Endodermal cell (in vitro differentiated cells): Measurements from ENCODE around the gene SLC48A1. TPM values are rescaled to one million over a fixed set of nuclear protein-coding genes. Genes with fewer than 3 reads are reported as not detected.

Source experiments
- DNase-seq: peaks from one replicate; pipeline ENCODE4 v3.0.0-alpha.2; 2017
- H3K27ac ChIP-seq: 2 replicates; pipeline ENCODE4 v1.5.1; 2013; ENCODE audit warnings: mild to moderate bottlenecking, low read depth, low read length, moderate library complexity
- H3K27me3 ChIP-seq: 2 replicates; pipeline ENCODE4 v1.6.1; 2013; ENCODE audit warnings: mild to moderate bottlenecking, low read length, moderate library complexity; ENCODE audit not compliant: insufficient read depth, control insufficient read depth, poor library complexity, severe bottlenecking
- H3K36me3 ChIP-seq: 2 replicates; pipeline ENCODE4 v1.7.0; 2013; ENCODE audit warnings: mild to moderate bottlenecking, low read length, moderate library complexity; ENCODE audit not compliant: control insufficient read depth, insufficient read depth
- H3K4me1 ChIP-seq: one replicate; pipeline ENCODE4 v1.7.0; 2013; ENCODE audit warnings: low read length; ENCODE audit not compliant: control insufficient read depth, insufficient read depth
- H3K4me3 ChIP-seq: 2 replicates; pipeline ENCODE4 v1.5.1; 2013; ENCODE audit warnings: mild to moderate bottlenecking, low read length, moderate library complexity
- H3K9ac ChIP-seq: 2 replicates; pipeline ENCODE4 v1.6.1; 2013; ENCODE audit warnings: mild to moderate bottlenecking, low read length, moderate library complexity; ENCODE audit not compliant: poor library complexity, severe bottlenecking; ENCODE audit errors: extremely low read depth
- H3K9me3 ChIP-seq: 2 replicates; pipeline ENCODE4 v1.6.1; 2013; ENCODE audit warnings: mild to moderate bottlenecking, low read length, moderate library complexity; ENCODE audit not compliant: control insufficient read depth
- H3K27ac Mint-ChIP-seq: 2 replicates; pipeline ENCODE4 v1.8.0; 2020; ENCODE audit warnings: mixed read lengths
- H3K27me3 Mint-ChIP-seq: 2 replicates; pipeline ENCODE4 v1.8.0; 2021; ENCODE audit warnings: mild to moderate bottlenecking, mixed read lengths; ENCODE audit not compliant: insufficient read depth
- H3K36me3 Mint-ChIP-seq: 2 replicates; pipeline ENCODE4 v1.8.0; 2020; ENCODE audit warnings: low read depth, mixed read lengths
- H3K4me1 Mint-ChIP-seq: 2 replicates; pipeline ENCODE4 v1.8.0; 2020; ENCODE audit warnings: mixed read lengths
- H3K4me3 Mint-ChIP-seq: 2 replicates; pipeline ENCODE4 v1.8.0; 2020; ENCODE audit warnings: mild to moderate bottlenecking, moderate library complexity, mixed read lengths
- H3K9me3 Mint-ChIP-seq: 2 replicates; pipeline ENCODE4 v1.8.0; 2020; ENCODE audit warnings: mild to moderate bottlenecking, mixed read lengths
- CTCF ChIP-seq: fragments of 200-600 bp; sonication (generic); conservative IDR thresholded peaks from 2 replicates; pipeline ENCODE4 v1.5.0; 2021; ENCODE audit warnings: antibody characterized with exemption, mild to moderate bottlenecking
- WGBS, 2 experiments: methylation state at CpG; one replicate each; pipeline versions ENCODE4 v1.1.5 to v1.1.7; 2013; ENCODE audit warnings: missing lambda C conversion rate in 2 of 2, mixed read lengths in 1 of 2; ENCODE audit not compliant: insufficient coverage in 1 of 2, insufficient read length in 1 of 2; 5-methylcytosine and 5-hydroxymethylcytosine counted together
- total RNA-seq, 2 donors: library from RNA; stranded (reverse); fragmentation: NEBNext Ultra II Directional in 1 of 2; extraction: Animal tissue kit (Norgen Biotek cat#: 25700) in 1 of 2; gene quantifications; 2 replicates in 1 of 2; 3 replicates in 1 of 2; pipeline ENCODE4 v1.2.1, GENCODE V29; 2021

SLC48A1 gene
- total RNA-seq, 2 donors from 2014 or later = 21.3 to 30.4 TPM

DNA sequence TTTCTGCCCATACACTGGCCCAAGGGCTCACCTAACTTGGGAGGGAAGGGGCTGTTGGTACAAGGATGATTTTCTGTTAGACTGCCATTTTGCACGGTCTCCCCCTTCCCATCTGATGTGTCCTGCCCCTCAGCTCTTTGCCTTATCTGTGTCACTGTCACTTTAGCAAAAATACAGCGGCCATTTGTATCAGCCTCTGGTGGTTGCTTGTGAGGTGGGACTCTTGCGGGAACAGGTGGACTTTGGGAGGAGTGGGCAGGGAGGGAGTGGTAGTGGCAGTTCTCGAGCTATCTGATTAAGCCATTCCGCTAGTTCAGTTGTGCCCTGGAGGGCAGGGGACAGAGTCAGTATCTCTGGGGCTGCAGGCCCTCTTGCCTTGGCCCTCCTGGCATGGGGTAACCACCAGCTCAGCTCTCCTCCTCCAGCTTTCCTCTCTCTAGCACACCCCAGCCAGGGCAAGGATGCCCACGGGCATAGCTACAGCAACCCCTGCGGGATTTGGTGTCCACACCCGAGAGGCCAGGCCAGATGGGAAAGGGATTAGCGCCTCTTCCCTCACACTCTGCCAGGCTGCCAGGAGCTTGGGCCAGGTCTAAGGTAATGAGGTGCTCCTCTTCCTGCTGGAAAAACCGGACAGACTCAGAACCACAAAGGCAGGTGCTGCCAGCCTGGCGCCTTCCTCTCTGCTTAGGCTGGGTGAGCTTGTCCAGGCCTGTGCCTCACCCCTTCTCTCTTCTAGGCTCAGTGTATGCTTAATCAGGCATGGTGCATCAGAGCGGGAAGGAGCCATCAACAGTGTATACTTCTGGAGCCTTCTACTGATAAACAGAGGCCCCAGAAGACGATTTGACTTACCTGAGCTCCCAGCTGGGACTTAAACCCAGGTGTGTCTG is 8.7 kb downstream of the SLC48A1 start:
- no peak for DNase-seq
- TF ChIP-seq CTCF = no peak
- no peaks in the 10 kb centered on the region for H3K27me3 ChIP-seq
- whole genome bisulfite sequencing, 2 experiments = 96% methylated on average over 6 to 13 of the region's 13 CpGs
- Mint-ChIP-seq H3K27me3 (no peaks in the 10 kb centered on the region), H3K4me1 (peaks cover 11% of the 10 kb centered on the region), H3K36me3 (peaks cover 37% of the 10 kb centered on the region), H3K4me3 (no peak overlapping the region), H3K9me3 (no peaks in the 10 kb centered on the region), H3K27ac (peak overlapping the region; percentile 67)
- peaks cover 42% of the 10 kb centered on the region for H3K36me3 ChIP-seq
- no peak overlapping the region for H3K4me3 ChIP-seq
- H3K9me3 ChIP-seq = no peaks in the 10 kb centered on the region
- H3K4me1 ChIP-seq = no peaks in the 10 kb centered on the region
- no peak overlapping the region for H3K9ac ChIP-seq
- H3K27ac ChIP-seq = peak overlapping the region; percentile 2

DNA sequence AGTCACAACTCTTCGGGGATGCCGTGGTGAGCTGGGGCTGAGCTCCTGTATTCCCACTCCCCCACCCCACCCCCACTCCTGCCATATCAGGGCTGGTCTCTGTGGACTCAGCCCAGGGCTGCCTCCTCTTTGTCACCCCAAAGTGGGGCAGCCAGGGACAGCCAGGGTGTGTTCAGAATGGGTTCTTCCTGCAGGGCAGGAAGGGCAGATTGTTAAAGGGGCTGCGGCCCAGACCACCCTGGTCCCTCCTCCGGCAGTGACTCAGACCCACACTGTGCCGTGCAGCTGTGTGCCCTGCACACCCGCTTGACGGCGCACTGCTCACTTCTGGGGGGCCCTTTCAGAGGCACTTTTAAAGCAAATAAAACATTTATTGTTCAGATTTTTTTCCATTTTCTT is 9.3 kb downstream of the SLC48A1 start:
- no peaks in the 10 kb centered on the region for H3K27me3 Mint-ChIP-seq
- Histone ChIP-seq H3K9ac (no peak overlapping the region), H3K27me3 (no peaks in the 10 kb centered on the region), H3K36me3 (peaks cover 49% of the 10 kb centered on the region), H3K27ac (no peak overlapping the region), H3K4me3 (no peak overlapping the region), H3K4me1 (no peaks in the 10 kb centered on the region), H3K9me3 (no peaks in the 10 kb centered on the region)
- H3K27ac Mint-ChIP-seq = no peak overlapping the region
- 92 to 95% methylated on average over 8 of the region's 8 CpGs for WGBS, 2 experiments
- TF ChIP-seq CTCF = no peak
- H3K9me3 Mint-ChIP-seq = no peaks in the 10 kb centered on the region
- no peak for DNase-seq
- no peak overlapping the region for H3K4me3 Mint-ChIP-seq
- peaks cover 43% of the 10 kb centered on the region for H3K36me3 Mint-ChIP-seq
- H3K4me1 Mint-ChIP-seq = peaks cover 11% of the 10 kb centered on the region

GRCh38 chr12:47783024-47783755 is 10.2 kb downstream of the SLC48A1 start:
- H3K27ac Mint-ChIP-seq = no peak overlapping the region
- Histone ChIP-seq H3K36me3 (peaks cover 57% of the 10 kb centered on the region), H3K9ac (no peak overlapping the region), H3K9me3 (no peaks in the 10 kb centered on the region), H3K4me3 (no peak overlapping the region), H3K4me1 (no peaks in the 10 kb centered on the region), H3K27ac (no peak overlapping the region), H3K27me3 (no peaks in the 10 kb centered on the region)
- no peaks in the 10 kb centered on the region for H3K9me3 Mint-ChIP-seq
- no peak for DNase-seq
- WGBS, 2 experiments = 94 to 100% methylated on average over 4 to 17 of the region's 17 CpGs
- no peak overlapping the region for H3K4me3 Mint-ChIP-seq
- no peak for TF ChIP-seq CTCF
- no peaks in the 10 kb centered on the region for H3K27me3 Mint-ChIP-seq
- H3K36me3 Mint-ChIP-seq = peaks cover 51% of the 10 kb centered on the region
- H3K4me1 Mint-ChIP-seq = peaks cover 6% of the 10 kb centered on the region
